ENCODE data around the gene AMBP.
A peak's percentile ranks its signal among the peaks of the same experiment; 100 is the strongest.

- TF ChIP-seq CTCF (CRISPR knock-in tag; IDR thresholded peaks at IDR 0.05) (peak; percentile 87), HMG20B (CRISPR knock-in tag; conservative IDR thresholded peaks at IDR 0.05) (no peak), ZBTB1 (CRISPR knock-in tag; IDR thresholded peaks at IDR 0.05; ENCODE audit: borderline replicate concordance) (no peak), POLR2AphosphoS5 (IDR thresholded peaks at IDR 0.05; ENCODE audit: low read depth, low read length) (no peak), ZNF407 (CRISPR knock-in tag; IDR thresholded peaks at IDR 0.05; ENCODE audit: not compliant biosample characterization) (no peak), CEBPZ (IDR thresholded peaks at IDR 0.05; ENCODE audit: low read length) (no peak), ZMYM3 (CRISPR knock-in tag; IDR thresholded peaks at IDR 0.05) (no peak), TIGD3 (CRISPR knock-in tag; IDR thresholded peaks at IDR 0.05; ENCODE audit: borderline replicate concordance) (no peak), ATF3 (CRISPR knock-in tag; IDR thresholded peaks at IDR 0.05) (no peak), CEBPB (IDR thresholded peaks at IDR 0.05; ENCODE audit: borderline replicate concordance, low read depth, low read length) (no peak), ETV5 (CRISPR knock-in tag; IDR thresholded peaks at IDR 0.05; ENCODE audit: borderline replicate concordance) (peak; percentile 25; the same call in 1 of the 2 replicates), TAF1 (CRISPR knock-in tag; IDR thresholded peaks at IDR 0.05) (peak; percentile 49; the same call in 1 of the 2 replicates)
These were observed 1.6 kb downstream of the AMBP start for GRCh38 chr9:114076237-114077161.
